ENCODE measurements around the gene SVBP. TPM values are rescaled to one million over a fixed set of nuclear protein-coding genes. Genes with fewer than 3 reads are reported as not detected.

SVBP gene
- total RNA-seq, 4 donors from 2014 or later, result 18.6 to 76.0 (median 44.9) TPM

- H3K27ac ChIP-seq, result peak overlapping the region in 2 of 4 donors; percentile 45 to 95
- TF ChIP-seq CTCF (IDR thresholded peaks at IDR 0.05) (no peak), POLR2A (IDR thresholded peaks at IDR 0.05) (no peak), EP300 (IDR thresholded peaks at IDR 0.05) (no peak)
Measured at GRCh38 chr1:42845866-42846256, 28.7 kb upstream of the SVBP start.

GRCh38 chr1:42845193-42845592 lies 28.0 kb upstream of the SVBP start:
- TF ChIP-seq POLR2A (IDR thresholded peaks at IDR 0.05) (no peak), CTCF (IDR thresholded peaks at IDR 0.05) (no peak), EP300 (IDR thresholded peaks at IDR 0.05) (no peak)
- peak overlapping the region in 1 of 4 donors; percentile 65 for H3K27ac ChIP-seq
- no peak overlapping the region for H3K4me3 ChIP-seq
- H3K9me3 ChIP-seq, result no peaks in the 10 kb centered on the region
- peaks cover 0 to 39% (median 0%) of the 10 kb centered on the region in 3 donors for H3K36me3 ChIP-seq
- WGBS, 2 donors, result 67 to 81% methylated on average over 1 of the region's 1 CpG
- H3K4me1 ChIP-seq, result peaks cover 0 to 53% (median 10%) of the 10 kb centered on the region in 4 donors
- DNase-seq (ENCODE audit: low spot score in 2 of 2), result no peak
- no peaks in the 10 kb centered on the region for H3K27me3 ChIP-seq

More at GRCh38 chr1:42845866-42846256, 28.7 kb upstream of the SVBP start:
- H3K9me3 ChIP-seq, result no peaks in the 10 kb centered on the region
- DNase-seq (ENCODE audit: low spot score in 2 of 2), result no peak
- H3K27me3 ChIP-seq, result no peaks in the 10 kb centered on the region
- 10 to 11% methylated on average over 10 of the region's 10 CpGs for WGBS, 2 donors
- peaks cover 0 to 46% (median 0%) of the 10 kb centered on the region in 3 donors for H3K36me3 ChIP-seq
- H3K4me1 ChIP-seq, result peaks cover 0 to 53% (median 10%) of the 10 kb centered on the region in 4 donors
- peak overlapping the region; percentile 45 to 97 (median 80) for H3K4me3 ChIP-seq

- Histone ChIP-seq H3K27ac (peak overlapping the region in 2 of 4 donors; percentile 6 to 65), H3K4me1 (peaks cover 0 to 49% (median 10%) of the 10 kb centered on the region in 4 donors), H3K27me3 (no peaks in the 10 kb centered on the region), H3K4me3 (no peak overlapping the region), H3K36me3 (peaks cover 0 to 39% (median 0%) of the 10 kb centered on the region in 3 donors), H3K9me3 (no peaks in the 10 kb centered on the region)
- TF ChIP-seq POLR2A (IDR thresholded peaks at IDR 0.05) (no peak), CTCF (IDR thresholded peaks at IDR 0.05) (no peak), EP300 (IDR thresholded peaks at IDR 0.05) (no peak)
- DNase-seq (ENCODE audit: low spot score in 2 of 2), result no peak
- 62 to 73% methylated on average over 4 of the region's 4 CpGs for WGBS, 2 donors
Measured at GRCh38 chr1:42844592-42845140, 27.5 kb upstream of the SVBP start.

GRCh38 chr1:42841440-42842147 lies 24.4 kb upstream of the SVBP start:
- no peak overlapping the region for H3K27ac ChIP-seq
- no peaks in the 10 kb centered on the region for H3K9me3 ChIP-seq
- DNase-seq (ENCODE audit: low spot score in 2 of 2), result no peak
- no peak for TF ChIP-seq EP300 (IDR thresholded peaks at IDR 0.05)
- TF ChIP-seq POLR2A (IDR thresholded peaks at IDR 0.05), result no peak
- TF ChIP-seq CTCF (IDR thresholded peaks at IDR 0.05), result no peak
- no peaks in the 10 kb centered on the region for H3K27me3 ChIP-seq
- peaks cover 0 to 25% (median 2%) of the 10 kb centered on the region in 4 donors for H3K4me1 ChIP-seq
- peaks cover 0 to 52% (median 0%) of the 10 kb centered on the region in 3 donors for H3K36me3 ChIP-seq
- WGBS, 2 donors, result 93 to 98% methylated on average over 2 of the region's 2 CpGs
- no peak overlapping the region for H3K4me3 ChIP-seq

- Histone ChIP-seq H3K4me1 (peaks cover 0 to 25% (median 2%) of the 10 kb centered on the region in 4 donors), H3K9me3 (no peaks in the 10 kb centered on the region), H3K4me3 (no peak overlapping the region), H3K27ac (no peak overlapping the region), H3K27me3 (no peaks in the 10 kb centered on the region), H3K36me3 (peaks cover 0 to 52% (median 0%) of the 10 kb centered on the region in 3 donors)
- TF ChIP-seq EP300 (IDR thresholded peaks at IDR 0.05) (no peak), CTCF (IDR thresholded peaks at IDR 0.05) (no peak), POLR2A (IDR thresholded peaks at IDR 0.05) (no peak)
- DNase-seq (ENCODE audit: low spot score in 2 of 2), result no peak
- 61 to 74% methylated on average over 3 of the region's 3 CpGs for WGBS, 2 donors
Measured at GRCh38 chr1:42841010-42841409, 23.8 kb upstream of the SVBP start.
